GM12892 (cell line): Measurements from ENCODE around the gene IFNAR2.

Experiments used
- POLR2A ChIP-seq: IDR thresholded peaks from 2 replicates; pipeline ENCODE4 v1.6.1; 2011; ENCODE audit warnings: low read depth, low read length, control low read depth
- POLR2AphosphoS5 ChIP-seq: IDR thresholded peaks from 2 replicates; pipeline ENCODE4 v1.6.1; 2011; ENCODE audit warnings: low read depth, low read length, control low read depth
- TAF1 ChIP-seq: IDR thresholded peaks from 2 replicates; pipeline ENCODE4 v1.6.1; 2011; ENCODE audit warnings: low read depth, mild to moderate bottlenecking, control low read depth, low read length, borderline replicate concordance

DNA sequence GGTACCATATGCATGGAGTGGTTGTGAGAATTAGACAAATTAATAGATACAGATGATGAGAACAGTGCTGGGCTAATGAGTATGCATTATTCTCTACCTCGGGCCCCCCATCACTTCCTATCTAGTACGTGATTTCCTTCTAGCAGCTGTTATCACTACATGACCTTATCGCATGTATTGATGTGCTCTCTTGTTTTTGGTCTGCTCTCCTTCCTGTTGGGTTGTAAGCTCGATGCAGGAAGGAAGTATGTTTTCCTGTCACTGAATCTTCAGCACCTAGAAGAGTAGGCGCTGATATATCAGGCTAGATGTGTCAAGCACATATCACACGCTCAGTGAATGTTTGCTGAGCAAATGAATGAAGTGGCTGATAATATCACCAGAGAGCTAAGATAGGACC, 43.9 kb upstream of the IFNAR2 start:
- TF ChIP-seq POLR2A (no peak), POLR2AphosphoS5 (no peak), TAF1 (no peak)
